Type B pancreatic cell (in vitro differentiated cells): ENCODE measurements around the gene RAI1. TPM values are rescaled to one million over a fixed set of nuclear protein-coding genes. Genes with fewer than 3 reads are reported as not detected.

Experiments
- DNase-seq: peaks from one replicate; pipeline ENCODE4 v3.0.0; 2021; ENCODE audit warnings: mixed read lengths; ENCODE audit not compliant: unreplicated experiment; ENCODE audit errors: extremely low spot score
- H3K27ac Mint-ChIP-seq: 2 replicates; pipeline ENCODE4 v1.8.0; 2021; ENCODE audit warnings: mild to moderate bottlenecking, mixed read lengths
- H3K27me3 Mint-ChIP-seq: 2 replicates; pipeline ENCODE4 v1.8.0; 2021; ENCODE audit warnings: mixed read lengths
- H3K36me3 Mint-ChIP-seq: 2 replicates; pipeline ENCODE4 v1.8.0; 2021; ENCODE audit warnings: mixed read lengths
- H3K4me1 Mint-ChIP-seq: one replicate; pipeline ENCODE4 v1.8.0; 2021; ENCODE audit warnings: mixed read lengths; ENCODE audit not compliant: unreplicated experiment
- H3K4me3 Mint-ChIP-seq: 2 replicates; pipeline ENCODE4 v1.8.0; 2021; ENCODE audit warnings: mild to moderate bottlenecking, mixed read lengths
- H3K9me3 Mint-ChIP-seq: 2 replicates; pipeline ENCODE4 v1.8.0; 2021; ENCODE audit warnings: mixed read lengths
- CTCF ChIP-seq: fragments of 200-600 bp; sonication (generic); conservative IDR thresholded peaks from 2 replicates; pipeline ENCODE4 v1.5.0; 2021; ENCODE audit warnings: antibody characterized with exemption, mild to moderate bottlenecking
- total RNA-seq: library from RNA; stranded (reverse); gene quantifications from 2 replicates; pipeline ENCODE4 v1.2.1, GENCODE V29; 2021; ENCODE audit warnings: low replicate concordance

RAI1 gene
- total RNA-seq, 1 donor from 2014 or later: 61.1 TPM

- no peak for DNase-seq
- Mint-ChIP-seq H3K4me1 (peaks cover 38% of the 10 kb centered on the region), H3K9me3 (no peaks in the 10 kb centered on the region), H3K36me3 (peaks cover 5% of the 10 kb centered on the region), H3K4me3 (no peak overlapping the region), H3K27me3 (no peaks in the 10 kb centered on the region), H3K27ac (no peak overlapping the region)
- TF ChIP-seq CTCF: no peak
Observed at GRCh38 chr17:17795296-17795695, 114.0 kb downstream of the RAI1 start.

GRCh38 chr17:17795946-17796786 lies 114.9 kb downstream of the RAI1 start:
- H3K27me3 Mint-ChIP-seq: no peaks in the 10 kb centered on the region
- TF ChIP-seq CTCF: no peak
- no peaks in the 10 kb centered on the region for H3K9me3 Mint-ChIP-seq
- peaks cover 5% of the 10 kb centered on the region for H3K36me3 Mint-ChIP-seq
- H3K4me3 Mint-ChIP-seq: no peak overlapping the region
- peaks cover 29% of the 10 kb centered on the region for H3K4me1 Mint-ChIP-seq
- H3K27ac Mint-ChIP-seq: no peak overlapping the region
- DNase-seq: no peak

- Mint-ChIP-seq H3K27ac (no peak overlapping the region), H3K4me1 (peaks cover 24% of the 10 kb centered on the region), H3K27me3 (no peaks in the 10 kb centered on the region), H3K4me3 (no peak overlapping the region), H3K36me3 (peaks cover 5% of the 10 kb centered on the region), H3K9me3 (no peaks in the 10 kb centered on the region)
- no peak for TF ChIP-seq CTCF
- DNase-seq: no peak
Observed at GRCh38 chr17:17796787-17797061, 115.5 kb downstream of the RAI1 start.

- no peak for DNase-seq
- Mint-ChIP-seq H3K9me3 (no peaks in the 10 kb centered on the region), H3K4me3 (no peak overlapping the region), H3K4me1 (peaks cover 19% of the 10 kb centered on the region), H3K36me3 (peaks cover 5% of the 10 kb centered on the region), H3K27ac (no peak overlapping the region), H3K27me3 (no peaks in the 10 kb centered on the region)
- TF ChIP-seq CTCF: no peak
Observed at GRCh38 chr17:17797119-17797809, 116.0 kb downstream of the RAI1 start.

- H3K27me3 Mint-ChIP-seq: no peaks in the 10 kb centered on the region
Observed at GRCh38 chr17:17798010-17798556, 116.8 kb downstream of the RAI1 start.

More at GRCh38 chr17:17798010-17798556, 116.8 kb downstream of the RAI1 start:
- Mint-ChIP-seq H3K4me1 (peaks cover 12% of the 10 kb centered on the region), H3K4me3 (no peak overlapping the region), H3K36me3 (peaks cover 5% of the 10 kb centered on the region), H3K9me3 (no peaks in the 10 kb centered on the region), H3K27ac (no peak overlapping the region)
- DNase-seq: no peak
- no peak for TF ChIP-seq CTCF
